ENCODE results near the gene IFFO2. TPM values are rescaled to one million over a fixed set of nuclear protein-coding genes. Genes with fewer than 3 reads are reported as not detected.

The IFFO2 gene
- total RNA-seq, 3 donors from 2014 or later (not counting 1 experiment from before 2014, with no cell fraction given): 52.4 to 105 (median 66.5) TPM

DNA sequence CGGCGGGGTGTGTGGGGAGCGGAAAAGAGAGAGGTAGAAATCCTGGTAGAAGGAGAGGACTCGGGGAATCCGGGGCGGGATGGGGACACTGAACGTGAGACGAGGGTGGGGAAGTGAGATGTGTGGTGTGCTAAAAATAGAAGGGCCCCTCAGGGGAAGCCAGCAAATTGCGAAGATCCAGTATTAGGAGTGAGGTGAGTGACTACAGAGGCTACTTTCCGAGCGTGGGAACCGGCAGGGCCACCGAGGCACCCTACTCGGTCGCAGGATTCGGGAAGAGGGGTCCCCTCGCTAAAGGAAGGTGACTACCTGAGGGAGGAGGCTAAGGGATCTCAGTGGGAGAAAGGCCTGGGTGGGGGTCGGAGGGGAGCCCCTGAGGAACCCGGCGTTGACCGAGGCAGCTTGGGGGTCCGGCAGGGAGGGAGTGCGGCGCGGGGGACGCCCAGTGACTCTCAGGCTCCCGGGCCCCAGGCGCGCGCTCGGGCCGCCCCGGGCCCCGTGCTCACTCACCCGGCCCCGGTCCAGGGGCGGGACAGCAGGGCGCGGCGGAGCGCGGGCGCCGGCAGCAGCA lies 54.4 kb downstream of the IFFO2 start:
- Histone ChIP-seq H3K4me3 (ENCODE audit: low read length) (peak overlapping the region; percentile 70), H3K36me3 (ENCODE audit: control insufficient read depth, insufficient read depth, low read length) (no peaks in the 10 kb centered on the region), H3K9me3 (ENCODE audit: control insufficient read depth, insufficient read depth, low read length) (no peaks in the 10 kb centered on the region), H3K4me1 (ENCODE audit: control insufficient read depth, insufficient read depth, low read length) (peaks cover 22% of the 10 kb centered on the region), H3K27me3 (ENCODE audit: control insufficient read depth, insufficient read depth, low read length) (no peaks in the 10 kb centered on the region), H3K27ac (ENCODE audit: low read length) (peak overlapping the region; percentile 91)
- Mint-ChIP-seq H3K4me1 (peaks cover 18 to 22% of the 10 kb centered on the region in 2 donors), H3K27me3 (ENCODE audit: low read depth in 2 of 2) (no peaks in the 10 kb centered on the region), H3K9me3 (no peaks in the 10 kb centered on the region), H3K27ac (peak overlapping the region; percentile 90 to 95), H3K4me3 (peak overlapping the region; percentile 96), H3K36me3 (no peaks in the 10 kb centered on the region)
- TF ChIP-seq, protein P1, sequence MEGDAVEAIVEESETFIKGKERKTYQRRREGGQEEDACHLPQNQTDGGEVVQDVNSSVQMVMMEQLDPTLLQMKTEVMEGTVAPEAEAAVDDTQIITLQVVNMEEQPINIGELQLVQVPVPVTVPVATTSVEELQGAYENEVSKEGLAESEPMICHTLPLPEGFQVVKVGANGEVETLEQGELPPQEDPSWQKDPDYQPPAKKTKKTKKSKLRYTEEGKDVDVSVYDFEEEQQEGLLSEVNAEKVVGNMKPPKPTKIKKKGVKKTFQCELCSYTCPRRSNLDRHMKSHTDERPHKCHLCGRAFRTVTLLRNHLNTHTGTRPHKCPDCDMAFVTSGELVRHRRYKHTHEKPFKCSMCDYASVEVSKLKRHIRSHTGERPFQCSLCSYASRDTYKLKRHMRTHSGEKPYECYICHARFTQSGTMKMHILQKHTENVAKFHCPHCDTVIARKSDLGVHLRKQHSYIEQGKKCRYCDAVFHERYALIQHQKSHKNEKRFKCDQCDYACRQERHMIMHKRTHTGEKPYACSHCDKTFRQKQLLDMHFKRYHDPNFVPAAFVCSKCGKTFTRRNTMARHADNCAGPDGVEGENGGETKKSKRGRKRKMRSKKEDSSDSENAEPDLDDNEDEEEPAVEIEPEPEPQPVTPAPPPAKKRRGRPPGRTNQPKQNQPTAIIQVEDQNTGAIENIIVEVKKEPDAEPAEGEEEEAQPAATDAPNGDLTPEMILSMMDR (IDR thresholded peaks at IDR 0.05): no peak
- under 1% methylated on average over 44 of the region's 44 CpGs for WGBS (ENCODE audit: insufficient coverage)
- intact Hi-C loops (cut with micrococcal nuclease): loop anchor here (2.0 kb wide), 1 partner anchor 55 kb away; the partner anchor contains the start of gene IFFO2
- DNase-seq: peak in 1 of 2 donors; percentile 40
- no peak for ATAC-seq

DNA sequence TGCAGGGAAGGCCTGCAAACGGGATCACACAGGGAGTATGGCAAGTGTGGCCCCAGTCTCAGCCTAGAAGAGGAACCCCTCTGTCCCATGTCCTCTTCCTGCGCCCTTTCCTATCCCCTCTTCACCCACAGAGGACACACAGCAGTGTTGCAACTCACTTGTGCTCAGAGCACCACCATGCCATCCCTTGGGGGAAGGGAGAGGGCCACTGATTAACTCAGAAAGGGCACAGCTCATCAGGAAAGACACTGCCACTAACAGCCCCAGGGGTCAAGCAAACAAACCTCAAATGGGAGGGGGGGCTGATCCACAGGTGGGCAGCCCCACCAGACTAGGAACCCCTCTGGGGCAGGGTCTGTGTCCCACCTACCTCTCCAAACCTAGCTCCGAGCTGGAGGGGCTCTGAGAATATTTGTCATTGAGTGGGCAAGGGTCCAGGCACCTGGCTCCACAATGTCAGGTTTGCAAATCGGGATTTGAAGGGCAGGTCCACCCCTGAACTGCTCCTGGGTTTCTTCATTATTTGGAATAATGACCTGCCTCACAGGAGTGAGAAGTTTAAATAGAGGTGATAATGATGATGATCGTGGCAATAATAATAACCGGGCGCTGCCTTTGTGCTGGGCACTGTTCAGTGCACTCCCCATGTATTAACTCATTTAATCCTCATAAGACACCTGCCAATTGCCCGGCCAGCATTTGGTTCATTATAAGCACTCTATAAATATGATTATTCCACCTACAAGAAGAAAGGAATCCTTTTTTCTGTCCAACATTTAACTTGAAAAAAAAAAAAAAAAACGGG lies 55.1 kb downstream of the IFFO2 start:
- TF ChIP-seq, protein P1 (IDR thresholded peaks at IDR 0.05): no peak
- H3K4me1 Mint-ChIP-seq: peaks cover 11 to 16% of the 10 kb centered on the region in 2 donors
- Histone ChIP-seq H3K4me3 (ENCODE audit: low read length) (no peak overlapping the region), H3K9me3 (ENCODE audit: control insufficient read depth, insufficient read depth, low read length) (no peaks in the 10 kb centered on the region), H3K4me1 (ENCODE audit: control insufficient read depth, insufficient read depth, low read length) (peaks cover 19% of the 10 kb centered on the region), H3K27ac (ENCODE audit: low read length) (no peak overlapping the region), H3K36me3 (ENCODE audit: control insufficient read depth, insufficient read depth, low read length) (no peaks in the 10 kb centered on the region), H3K27me3 (ENCODE audit: control insufficient read depth, insufficient read depth, low read length) (no peaks in the 10 kb centered on the region)
- DNase-seq (no peak), ATAC-seq (no peak)
- H3K27ac Mint-ChIP-seq: peak overlapping the region; percentile 90 to 95
- intact Hi-C loops (cut with micrococcal nuclease): no loop called here
- H3K4me3 Mint-ChIP-seq: peak overlapping the region; percentile 96
- H3K9me3 Mint-ChIP-seq: no peaks in the 10 kb centered on the region
- no peaks in the 10 kb centered on the region for H3K36me3 Mint-ChIP-seq
- H3K27me3 Mint-ChIP-seq (ENCODE audit: low read depth in 2 of 2): no peaks in the 10 kb centered on the region
- WGBS (ENCODE audit: insufficient coverage): 68% methylated on average over 9 of the region's 9 CpGs

DNA sequence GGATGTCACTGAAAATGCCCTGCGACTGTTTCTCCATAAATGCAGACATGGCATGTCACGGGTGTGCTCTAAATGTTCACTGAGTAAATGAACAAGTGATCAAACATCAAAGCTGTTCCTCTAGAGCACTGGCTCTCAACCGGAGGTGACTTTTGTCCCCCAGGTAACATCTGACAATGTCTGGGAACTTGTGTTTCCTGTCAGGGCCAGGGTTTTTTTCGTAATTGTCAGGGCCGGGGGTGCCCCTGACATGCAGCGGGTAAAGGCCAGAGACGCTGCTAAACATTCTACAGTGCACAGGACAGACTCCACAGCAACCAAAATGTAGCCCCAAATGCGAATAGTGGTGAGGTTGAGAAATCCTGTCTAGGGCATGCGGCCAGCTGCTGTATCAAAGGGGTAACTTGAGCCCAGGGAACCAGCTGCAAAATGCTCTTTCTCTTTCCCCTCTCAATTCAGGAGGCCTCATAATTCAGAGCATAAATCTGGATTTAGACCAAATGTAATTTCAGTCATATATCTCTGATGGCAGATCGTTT lies 56.1 kb downstream of the IFFO2 start:
- 77% methylated on average over 10 of the region's 10 CpGs for WGBS (ENCODE audit: insufficient coverage)
- peak in 1 of 2 donors; percentile 40 for DNase-seq

More for the DNA sequence above, 56.1 kb downstream of the IFFO2 start:
- Histone ChIP-seq H3K4me1 (ENCODE audit: control insufficient read depth, insufficient read depth, low read length) (peaks cover 19% of the 10 kb centered on the region), H3K9me3 (ENCODE audit: control insufficient read depth, insufficient read depth, low read length) (no peaks in the 10 kb centered on the region), H3K4me3 (ENCODE audit: low read length) (no peak overlapping the region), H3K27ac (ENCODE audit: low read length) (no peak overlapping the region), H3K36me3 (ENCODE audit: control insufficient read depth, insufficient read depth, low read length) (no peaks in the 10 kb centered on the region), H3K27me3 (ENCODE audit: control insufficient read depth, insufficient read depth, low read length) (no peaks in the 10 kb centered on the region)
- intact Hi-C loops (cut with micrococcal nuclease): no loop called here
- no peaks in the 10 kb centered on the region for H3K9me3 Mint-ChIP-seq
- H3K27ac Mint-ChIP-seq: no peak overlapping the region
- peaks cover 11 to 16% of the 10 kb centered on the region in 2 donors for H3K4me1 Mint-ChIP-seq
- H3K4me3 Mint-ChIP-seq: no peak overlapping the region
- no peaks in the 10 kb centered on the region for H3K36me3 Mint-ChIP-seq
- no peak for ATAC-seq
- TF ChIP-seq, protein P1 (IDR thresholded peaks at IDR 0.05): no peak
- no peaks in the 10 kb centered on the region for H3K27me3 Mint-ChIP-seq (ENCODE audit: low read depth in 2 of 2)

All from natural killer cell (primary cell).